Measurements from ENCODE around the gene ZDHHC7.
A peak's percentile ranks its signal among the peaks of the same experiment; 100 is the strongest.

The ZDHHC7 gene

DNA sequence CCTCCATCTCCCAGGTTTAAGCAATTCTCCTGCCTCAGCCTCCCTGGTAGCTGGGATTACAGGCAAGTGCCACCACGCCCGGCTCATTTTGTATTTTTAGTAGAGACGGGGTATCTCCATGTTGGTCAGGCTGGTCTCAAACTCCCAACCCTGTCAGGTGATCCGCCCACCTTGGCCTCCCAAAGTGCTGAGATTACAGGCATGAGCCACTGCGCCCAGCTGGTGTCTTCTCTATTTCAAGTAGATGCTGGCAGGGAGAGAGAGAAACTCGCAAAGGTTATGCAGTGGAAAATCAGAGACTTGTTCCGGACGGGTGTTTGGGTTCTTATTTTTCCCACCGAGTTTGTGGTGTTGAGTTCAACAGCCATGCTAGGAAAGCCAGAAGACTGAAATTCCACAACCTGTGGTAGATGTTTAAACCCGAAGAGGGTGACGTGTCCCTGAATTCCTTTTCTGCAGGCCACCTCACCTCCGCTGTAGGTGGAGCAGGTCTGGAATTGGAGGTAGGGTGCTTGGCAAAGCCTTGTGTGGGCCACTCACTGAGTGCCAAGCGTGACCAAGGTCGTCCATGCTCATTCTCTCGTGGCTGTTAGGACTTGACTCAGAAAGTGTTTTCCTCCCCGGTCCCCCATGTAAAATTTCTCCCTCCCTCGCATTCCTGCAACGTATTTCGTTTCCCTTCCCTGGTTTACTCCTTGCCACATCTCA, 7.3 kb upstream of the ZDHHC7 start:
- no peak for DNase-seq

DNA sequence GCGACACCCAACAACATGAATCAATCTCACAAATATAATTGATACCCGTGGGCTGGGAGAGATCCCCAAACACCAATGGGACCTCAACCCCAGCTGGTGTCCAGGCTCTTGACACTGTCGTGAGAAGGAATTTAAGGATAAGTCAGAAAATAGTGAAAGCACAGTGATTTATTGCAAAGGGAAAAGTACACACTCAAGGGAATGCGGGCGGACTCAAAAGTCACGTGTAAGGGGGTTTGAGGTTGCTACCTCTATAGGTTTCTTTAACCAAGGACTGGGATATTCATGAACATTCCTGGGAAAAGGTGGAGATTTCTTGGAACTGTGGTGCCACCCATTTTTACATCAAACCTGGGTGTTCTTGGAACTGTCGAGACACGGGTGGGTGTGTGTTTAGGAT, 6.3 kb upstream of the ZDHHC7 start:
- no peak for DNase-seq

DNA sequence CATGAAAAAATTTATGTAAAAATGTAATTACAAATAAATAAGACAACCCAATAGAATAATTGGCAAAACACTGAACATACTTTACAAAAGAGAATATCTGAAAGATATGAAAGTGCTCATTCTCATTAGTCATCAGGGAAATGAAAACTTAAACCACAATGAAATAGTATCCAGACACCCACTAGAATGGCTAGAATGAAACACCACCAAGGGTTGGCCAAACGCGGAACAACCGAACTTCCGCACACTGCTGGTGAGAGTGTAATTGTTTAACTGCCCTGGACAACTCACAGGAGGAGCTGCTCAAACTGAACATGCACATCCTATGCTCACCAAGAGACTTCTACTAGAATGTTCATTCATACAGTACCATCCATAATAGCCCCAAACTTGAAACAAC, 5.8 kb upstream of the ZDHHC7 start:
- DNase-seq = no peak

DNA sequence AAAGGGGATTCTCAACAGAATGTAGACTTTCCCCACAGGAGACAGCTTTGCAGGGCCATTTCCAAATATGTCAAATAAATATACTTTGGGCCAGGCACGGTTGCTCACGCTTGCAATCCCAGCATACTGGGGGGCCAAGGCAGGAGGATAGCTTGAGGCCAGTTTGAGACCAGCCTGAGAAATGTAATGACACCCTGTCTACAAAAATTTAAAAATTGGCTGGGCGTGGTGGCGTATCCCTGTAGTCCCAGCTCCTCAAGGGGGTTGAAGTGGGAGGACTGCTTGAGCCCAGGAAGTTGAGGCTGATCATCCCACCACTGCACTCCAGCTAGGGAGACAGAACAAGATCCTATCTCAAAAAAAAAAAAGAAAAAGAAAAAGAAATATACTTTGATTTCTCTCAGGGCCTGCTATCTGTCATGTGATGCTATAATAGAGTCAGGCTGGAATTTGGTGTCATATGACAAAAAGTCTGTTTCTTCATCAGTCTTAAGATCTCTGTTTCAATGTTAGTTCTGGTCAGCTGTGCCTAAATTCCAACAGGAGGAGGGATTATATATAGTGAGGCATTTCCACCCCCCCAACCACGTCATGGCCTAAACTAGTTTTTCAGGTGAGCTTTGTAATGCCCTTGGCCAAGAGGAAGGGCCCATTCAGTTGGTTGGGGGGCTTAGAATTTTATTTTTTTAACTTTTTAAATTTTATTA, 4.3 kb upstream of the ZDHHC7 start:
- no peak for DNase-seq

DNA sequence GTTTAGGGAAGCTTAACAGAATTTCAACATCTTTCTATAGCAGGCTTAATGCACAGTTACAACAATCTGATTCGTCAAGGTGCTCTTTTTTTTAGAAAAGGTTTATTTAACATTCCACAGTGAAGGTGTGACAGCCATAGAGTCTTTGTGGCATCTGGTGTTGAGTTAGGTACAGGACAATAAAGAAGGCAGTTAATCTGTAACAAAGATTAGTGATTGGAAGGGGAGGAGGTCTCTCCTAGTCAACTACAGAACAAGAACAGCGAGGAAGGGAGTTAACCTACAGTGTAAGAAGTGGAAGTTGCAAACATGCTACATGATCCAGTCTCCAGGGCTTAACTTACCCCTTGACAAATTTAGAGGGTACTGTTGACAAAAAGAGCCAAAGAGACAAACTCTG, 3.0 kb upstream of the ZDHHC7 start:
- DNase-seq = no peak

DNA sequence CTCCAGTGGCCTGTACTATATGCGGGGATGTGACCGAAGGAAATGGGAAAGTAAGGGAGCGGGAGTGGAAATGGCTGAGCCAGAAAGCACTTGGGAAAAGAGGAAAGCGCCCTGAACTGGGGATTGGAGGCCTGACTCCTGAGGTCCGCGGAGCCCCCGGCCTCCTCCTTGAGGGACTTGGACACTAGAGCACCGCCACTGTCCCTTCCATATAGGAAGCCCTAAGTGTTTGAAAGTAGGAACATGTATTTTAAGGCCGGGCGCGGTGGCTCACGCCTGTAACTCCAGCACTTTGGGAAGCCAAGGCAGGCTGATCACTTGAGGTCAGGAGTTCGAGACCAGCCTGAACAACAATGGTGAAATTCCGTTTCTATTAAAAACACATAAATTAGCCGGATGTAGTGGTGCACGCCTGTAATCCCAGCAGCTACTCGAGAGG, 530 bp upstream of the ZDHHC7 start:
- no peak for DNase-seq

DNA sequence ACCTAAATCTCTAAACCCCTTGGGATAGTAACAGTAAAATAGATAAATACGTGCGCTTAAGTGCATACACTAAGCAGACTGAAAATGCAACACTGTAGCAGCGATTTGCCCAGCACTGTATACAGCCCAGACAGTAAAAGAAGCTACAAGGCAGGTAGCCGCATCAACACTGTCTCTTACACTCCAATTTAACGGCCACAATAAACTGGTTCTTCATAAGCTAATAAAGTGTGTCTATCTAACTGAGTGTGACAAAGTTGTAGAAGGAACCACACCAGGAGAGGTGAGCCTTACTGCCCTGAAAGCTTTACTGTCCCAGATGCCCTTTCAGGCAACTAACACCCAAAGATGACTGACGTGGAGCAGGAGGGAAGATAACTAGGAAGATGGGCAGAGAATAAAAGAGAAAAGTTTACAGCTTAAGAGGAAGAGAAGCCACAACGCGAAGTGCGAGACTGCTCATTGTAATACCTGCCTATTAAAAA, 847 bp downstream of the ZDHHC7 start:
- DNase-seq = peak; percentile 18

DNA sequence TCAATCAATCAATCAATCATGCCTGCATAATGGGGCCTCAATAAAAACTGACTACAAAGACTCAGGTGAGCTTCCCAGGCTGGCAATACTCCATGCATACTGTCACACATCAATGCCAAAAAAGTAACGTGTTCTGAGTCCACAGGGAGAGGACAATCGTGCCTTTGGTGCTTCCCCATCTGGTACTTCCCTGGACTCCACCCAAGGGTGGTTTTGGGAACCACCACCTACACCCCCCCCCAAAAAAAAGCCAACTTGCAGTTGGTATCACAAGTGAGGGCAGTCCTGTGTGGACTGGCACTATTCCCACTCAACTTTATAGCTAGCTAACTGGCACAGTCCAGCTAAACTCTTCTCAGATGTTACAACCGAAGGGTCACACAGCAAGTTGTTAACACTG, 3.1 kb downstream of the ZDHHC7 start:
- no peak for DNase-seq

DNA sequence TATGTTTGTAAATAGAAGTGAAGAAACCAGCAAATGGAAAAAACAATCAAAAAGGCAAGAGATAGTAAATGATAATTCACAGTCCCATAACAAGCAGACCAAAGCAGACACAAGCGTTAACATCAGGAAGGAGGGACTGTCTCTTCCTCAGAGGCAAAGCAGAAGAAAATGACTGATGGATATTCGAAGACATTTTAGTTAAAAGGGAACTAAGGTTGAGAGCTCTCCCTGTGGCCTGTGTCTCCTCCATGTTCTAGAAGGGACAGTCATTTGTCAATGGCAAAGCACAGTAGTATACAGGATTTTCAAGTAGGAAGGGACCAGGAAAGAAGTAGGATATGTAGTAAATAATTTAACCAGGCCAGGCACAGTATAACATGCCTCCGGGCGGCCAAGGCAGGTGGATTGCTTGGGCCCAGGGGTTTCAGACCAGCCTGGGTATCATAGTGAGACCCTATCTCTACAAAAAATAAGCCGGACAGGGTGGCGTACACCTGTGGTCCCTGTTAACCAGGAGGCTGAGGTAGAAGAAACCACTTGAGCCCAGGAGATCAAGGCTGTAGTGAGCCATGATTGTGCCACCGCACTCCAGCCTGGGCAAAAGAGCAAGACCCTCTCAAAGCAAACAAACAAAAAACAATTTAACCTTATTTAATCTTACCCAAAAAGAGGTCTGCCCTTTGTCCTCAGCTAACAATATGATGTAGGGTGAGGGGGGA, 3.7 kb downstream of the ZDHHC7 start:
- DNase-seq = no peak

DNA sequence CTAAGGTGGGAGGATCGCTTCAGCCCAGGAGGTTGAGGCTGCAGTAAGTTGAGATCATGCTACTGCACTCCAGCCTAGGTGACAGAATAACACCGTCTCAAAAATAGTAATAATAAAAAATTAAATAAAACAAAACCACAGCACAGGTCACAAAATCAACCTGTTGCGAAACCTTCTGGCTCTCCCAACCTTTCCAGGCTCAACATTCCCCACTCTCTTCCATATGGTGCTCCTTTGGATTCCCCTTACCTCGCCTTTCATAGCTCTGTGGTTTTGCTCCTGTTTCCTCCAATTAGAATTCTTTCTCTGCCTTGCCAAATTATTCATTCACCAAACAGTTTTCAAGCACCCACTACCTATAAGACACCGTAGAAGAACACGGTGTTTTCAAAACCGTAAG, 4.7 kb downstream of the ZDHHC7 start:
- no peak for DNase-seq

DNA sequence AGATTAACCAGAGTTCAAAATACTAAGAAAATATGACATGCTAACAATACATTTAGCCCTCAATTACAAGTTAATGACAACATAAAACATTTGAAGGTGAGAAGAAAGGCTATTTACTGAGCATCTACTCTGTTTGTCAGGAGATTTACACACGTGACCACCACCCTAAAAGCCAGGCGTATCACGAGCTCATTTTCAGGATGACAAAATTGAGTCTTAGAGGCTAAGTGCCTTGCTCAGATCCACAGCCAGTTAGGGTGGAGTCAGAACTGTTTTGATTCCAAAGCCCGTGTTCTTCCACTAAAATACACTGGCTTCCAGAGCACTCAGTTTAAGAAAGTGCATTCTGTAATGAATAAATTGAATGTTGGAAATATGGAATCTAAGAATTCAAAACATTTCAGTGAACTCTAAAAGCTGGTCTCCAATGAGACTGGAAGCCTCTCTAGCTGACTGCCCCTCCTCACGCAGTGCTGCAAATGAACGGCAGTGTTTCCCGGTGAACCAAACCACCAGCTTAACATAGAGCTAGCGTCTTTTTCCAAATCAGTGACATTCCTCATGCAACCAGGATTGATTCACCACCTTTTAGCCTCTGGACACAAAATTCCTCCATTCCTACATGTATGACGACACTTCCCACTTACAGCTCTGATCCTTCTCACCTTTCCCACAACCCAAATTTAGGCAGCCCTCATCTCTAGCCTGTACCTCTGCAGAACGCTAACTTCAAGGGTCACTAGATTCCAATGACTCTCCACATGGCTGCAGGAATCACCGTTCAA, 5.9 kb downstream of the ZDHHC7 start:
- no peak for DNase-seq

DNA sequence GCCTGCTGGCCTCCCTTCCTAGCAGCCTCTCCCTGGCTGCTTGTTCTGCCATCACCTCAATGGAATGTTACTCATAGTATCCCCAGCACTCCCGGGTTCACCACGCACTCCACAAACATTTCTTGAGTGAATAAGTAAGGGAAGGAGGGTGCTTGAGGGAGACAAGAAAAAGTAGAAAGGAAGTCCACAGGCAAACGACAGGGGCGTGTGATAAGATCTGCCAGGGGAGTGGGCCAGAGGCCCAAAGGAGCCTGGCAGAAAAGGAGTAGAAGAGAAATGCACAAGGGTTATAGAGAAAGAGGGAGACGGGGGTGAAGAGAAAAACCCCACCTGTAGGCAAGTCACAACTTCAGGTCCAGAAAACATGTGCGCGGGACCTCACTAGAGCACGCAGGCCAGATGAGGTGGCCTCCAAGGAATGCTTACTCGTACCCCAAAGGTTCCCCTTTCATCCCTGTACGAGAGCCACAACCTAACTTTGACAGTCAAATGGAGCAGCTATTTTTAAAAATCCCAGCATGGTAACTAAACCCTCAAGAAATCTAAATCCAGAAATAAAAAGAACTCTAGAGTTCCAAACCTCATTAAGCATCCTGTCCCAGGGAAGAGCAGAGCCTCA, 6.6 kb downstream of the ZDHHC7 start:
- no peak for DNase-seq

DNA sequence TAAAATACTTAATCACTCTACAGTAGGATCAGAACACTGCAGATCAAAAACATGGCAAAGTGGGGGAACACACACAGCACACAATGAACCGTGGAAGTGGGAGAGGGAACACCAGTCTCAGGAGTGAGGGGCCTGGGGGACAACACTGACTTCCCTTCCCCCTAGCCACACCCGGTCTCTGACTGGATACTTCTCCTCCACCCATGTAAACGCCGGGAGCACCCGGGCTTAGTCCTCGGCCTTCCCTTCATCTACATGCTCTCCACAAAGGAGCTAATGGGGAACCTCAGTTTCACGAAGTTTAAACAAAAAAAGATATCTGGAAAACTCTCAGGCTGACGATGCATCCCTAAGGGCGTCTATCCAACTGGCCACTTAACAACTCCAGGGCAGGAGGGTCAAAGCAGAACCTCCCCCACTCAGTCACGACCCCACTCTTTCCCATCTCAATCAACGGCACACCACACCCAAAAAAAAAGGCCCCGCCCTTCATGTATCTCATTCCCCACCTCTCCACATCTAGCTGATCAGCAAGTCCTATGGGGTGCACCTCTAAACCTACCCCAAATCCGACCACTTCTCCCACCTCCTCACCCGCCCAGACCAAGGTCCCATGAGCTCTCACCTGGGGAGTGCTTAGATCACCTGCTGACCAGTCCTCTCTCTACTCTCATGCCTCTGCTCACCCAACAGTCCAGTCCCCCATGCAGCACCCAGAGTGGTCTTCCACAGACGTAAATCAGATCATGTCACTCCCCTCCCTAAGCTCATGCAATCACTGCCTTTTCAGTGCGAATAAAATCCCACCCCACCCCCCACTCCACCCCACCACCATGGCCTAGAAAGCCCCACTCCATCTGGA, 7.4 kb downstream of the ZDHHC7 start:
- no peak for DNase-seq

DNA sequence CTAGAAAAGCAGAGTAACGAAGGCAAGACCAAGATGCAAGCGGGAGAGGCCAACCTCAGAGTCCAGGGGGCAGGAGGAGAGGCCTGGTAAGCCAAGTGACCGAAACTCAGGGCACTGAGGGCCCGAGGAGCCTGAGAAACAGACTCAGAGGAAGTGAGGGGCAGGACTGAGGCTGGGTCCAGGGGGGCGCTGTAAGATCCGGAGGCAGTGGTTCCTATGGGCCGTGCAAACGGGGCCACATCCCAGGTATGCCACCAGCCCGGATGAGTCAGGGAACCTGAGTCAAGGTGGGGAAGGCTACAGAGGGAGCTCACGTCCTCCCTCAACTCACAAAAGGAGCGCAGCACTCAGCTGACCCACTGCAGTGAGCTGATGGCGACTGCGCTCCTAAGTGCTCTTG, 8.3 kb downstream of the ZDHHC7 start:
- DNase-seq = no peak

DNA sequence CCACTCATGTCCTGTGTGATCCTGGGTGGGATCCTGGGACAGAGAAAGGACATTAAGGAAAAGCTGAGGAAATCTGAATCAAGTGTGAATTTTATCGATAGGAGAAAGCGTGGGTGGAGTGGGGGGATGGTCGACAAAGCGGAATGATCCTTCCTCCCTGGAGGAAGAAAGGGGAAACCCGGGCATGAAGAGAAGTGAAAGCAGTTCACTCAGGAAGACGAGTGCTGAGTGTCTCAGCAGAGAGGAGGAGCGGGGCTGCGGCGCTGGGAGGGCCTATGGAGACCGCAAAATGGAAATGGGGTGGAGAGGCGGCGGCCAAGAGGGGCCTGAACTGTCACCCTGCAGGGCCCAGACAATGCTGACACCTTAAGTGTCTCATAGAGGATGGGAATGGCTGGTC, 8.7 kb downstream of the ZDHHC7 start:
- no peak for DNase-seq

DNA sequence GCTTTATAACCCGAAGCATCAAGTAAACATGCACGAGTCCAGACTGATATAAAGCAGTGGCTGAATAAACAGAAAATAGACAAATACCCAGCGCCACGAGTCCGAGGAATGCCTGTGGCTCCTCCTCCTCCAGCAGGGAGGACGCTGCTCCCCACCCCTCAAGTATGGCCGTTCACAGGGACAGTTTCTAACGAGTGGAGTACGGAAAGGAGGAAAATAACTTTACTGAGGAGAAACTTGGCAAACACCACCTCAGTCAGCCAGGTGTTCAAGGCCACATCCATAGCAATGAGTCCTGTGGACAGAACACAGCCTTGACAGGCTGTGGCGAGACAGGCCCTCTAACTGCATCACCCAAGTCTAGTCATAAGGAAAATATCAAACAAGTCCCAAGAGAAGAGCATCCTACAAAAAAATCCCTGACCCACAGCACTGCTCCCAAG, 9.2 kb downstream of the ZDHHC7 start:
- DNase-seq = no peak

DNA sequence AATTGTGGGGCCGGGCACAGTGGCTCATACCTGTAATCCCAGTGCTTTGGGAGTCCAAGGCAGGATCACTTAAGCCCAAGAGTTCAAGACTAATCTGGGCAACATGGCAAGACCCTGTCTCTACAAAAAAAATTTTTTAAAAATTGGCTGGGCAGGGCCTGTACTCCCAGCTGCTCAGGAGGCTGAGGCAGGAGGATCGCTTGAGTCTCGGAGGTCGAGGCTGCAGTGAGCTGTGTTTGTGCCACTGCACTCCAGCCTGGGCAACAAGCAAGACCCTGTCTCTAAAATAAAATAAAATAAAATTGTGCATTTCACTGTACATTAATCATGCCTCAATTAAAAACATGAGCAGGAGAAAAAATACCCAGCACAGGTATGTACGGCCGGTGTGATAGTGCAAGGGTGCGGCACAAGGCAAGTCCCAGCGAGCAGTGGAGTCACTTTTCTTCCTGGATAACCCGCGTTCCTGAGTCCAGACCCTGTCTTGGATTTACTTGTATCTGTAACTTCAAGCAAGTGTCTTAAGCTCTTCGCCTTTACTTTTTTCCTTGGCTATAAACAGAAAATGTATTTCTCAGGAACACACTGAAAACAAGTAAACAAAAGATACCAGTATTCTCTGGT, 11.4 kb downstream of the ZDHHC7 start:
- no peak for DNase-seq

DNA sequence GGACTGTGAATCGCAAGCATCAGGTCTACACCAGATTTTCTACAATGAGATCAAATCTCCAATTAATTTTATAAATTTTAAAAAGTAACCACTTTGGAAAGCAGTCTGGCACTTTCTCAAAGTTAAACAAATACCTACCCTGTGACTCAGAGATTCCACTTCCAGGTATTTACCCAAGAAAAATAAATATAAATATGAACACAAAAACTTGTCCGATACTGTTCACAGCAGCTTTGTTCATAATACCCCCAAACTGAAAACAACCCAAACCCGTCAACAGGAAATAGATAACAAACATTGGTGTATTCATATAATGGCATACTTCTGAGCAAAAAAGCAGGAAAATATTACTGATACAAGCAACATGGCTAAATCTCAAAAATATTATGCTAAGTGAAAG, 12.1 kb downstream of the ZDHHC7 start:
- DNase-seq = no peak

DNA sequence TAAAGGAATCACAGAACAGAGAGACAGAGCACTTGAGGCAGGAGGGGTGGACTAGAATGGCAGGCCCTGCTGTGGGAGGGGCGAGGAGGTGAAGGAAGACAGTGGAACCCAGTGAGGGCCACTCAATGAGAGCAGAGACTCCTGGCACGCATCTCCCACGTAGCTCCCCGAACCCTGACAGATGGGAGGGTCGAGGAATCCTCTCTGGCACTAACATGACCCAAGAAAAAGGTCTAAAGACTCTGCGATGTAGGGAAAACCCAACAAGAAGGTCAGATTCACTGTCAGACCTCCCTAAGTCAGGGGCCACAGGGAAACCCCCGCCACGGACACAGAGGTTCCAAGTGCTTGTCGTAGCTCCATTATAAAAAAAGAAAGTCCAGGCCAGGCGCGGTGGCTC, 15.0 kb downstream of the ZDHHC7 start:
- no peak for DNase-seq

DNA sequence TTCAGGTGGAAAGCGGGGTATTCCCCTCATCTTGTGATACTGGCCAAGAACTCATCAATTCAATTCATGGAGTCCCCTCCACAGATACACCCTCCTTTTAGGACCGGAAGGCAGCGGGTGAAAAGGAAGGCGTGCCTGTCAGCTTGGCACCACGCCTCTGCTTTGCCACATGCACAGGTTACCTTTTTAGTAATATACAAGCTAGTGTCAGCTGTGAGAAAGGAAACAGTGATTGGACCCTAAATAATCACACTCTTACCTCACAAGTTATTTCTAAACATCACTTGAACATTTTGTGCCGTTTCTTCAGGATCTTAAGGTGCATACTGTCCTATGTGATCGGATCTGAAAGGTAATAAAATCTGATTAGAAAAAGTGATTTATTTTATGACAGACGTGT, 15.7 kb downstream of the ZDHHC7 start:
- no peak for DNase-seq

DNA sequence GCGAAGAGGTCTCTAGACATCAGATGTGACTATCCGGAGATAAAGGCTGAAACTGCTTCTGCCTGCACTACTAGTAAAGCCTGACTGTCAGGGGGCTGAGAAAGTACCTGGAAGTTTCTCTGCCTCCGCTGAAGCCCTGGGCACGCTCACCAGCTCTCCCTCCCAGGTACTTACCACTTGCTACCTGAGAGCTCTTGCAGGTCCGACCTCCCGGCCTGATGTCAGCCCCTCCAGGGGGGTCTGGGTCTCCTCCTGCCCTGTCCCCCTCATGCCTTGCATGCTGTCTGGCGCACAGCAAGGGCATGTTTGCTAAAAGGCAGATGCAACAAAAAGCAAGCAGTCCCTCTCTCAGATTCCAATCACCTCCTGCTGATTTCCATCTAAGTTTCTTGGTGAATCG, 17.4 kb downstream of the ZDHHC7 start:
- DNase-seq = no peak

Measured in NCI-H2171 treated with DMSO at 0.1 percent for 48 hours (cell line).